GM18520 (cell line): ENCODE results near the gene TENT4B.
A peak's percentile ranks its signal among the peaks of the same experiment; 100 is the strongest.

Experiments
- ATAC-seq: cut with Tn5 transposase; IDR thresholded peaks from one replicate; pipeline ENCODE4 v1.9.1; 2021; ENCODE audit not compliant: unreplicated experiment

Gene TENT4B

GRCh38 chr16:50268352-50268751 lies 115.2 kb downstream of the TENT4B start:
- no peak for ATAC-seq

DNA sequence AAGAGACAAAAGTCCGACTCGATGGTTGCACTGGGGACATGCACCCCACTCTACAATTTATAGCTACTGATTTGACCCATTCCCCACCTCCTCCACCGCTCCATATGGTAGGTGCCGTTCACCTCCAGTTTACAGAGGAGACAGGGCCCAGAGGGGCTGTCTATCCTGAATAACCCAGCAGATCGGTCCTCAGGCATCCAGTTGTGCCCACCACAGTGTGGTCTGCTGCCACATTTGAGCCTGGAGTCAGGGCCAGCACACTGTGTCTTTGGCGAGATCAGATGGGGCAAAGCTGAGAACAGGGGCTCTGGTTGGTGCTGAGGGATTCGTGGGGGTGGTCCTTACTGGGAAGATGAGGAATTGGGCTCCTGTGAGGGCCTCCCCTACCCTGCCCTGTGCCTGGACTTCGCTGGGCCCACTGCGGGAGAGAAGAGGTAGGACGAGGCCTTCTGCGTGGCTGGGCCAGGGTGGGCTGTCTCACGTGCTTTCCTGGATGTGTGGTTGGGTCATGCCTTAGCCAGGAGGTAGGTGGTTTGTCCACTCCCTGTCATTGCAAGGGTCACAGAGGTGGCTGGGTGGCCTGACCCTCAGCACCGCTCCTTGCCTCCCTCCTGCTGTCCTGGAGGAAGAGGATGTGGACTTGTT lies 116.1 kb downstream of the TENT4B start:
- no peak for ATAC-seq

DNA sequence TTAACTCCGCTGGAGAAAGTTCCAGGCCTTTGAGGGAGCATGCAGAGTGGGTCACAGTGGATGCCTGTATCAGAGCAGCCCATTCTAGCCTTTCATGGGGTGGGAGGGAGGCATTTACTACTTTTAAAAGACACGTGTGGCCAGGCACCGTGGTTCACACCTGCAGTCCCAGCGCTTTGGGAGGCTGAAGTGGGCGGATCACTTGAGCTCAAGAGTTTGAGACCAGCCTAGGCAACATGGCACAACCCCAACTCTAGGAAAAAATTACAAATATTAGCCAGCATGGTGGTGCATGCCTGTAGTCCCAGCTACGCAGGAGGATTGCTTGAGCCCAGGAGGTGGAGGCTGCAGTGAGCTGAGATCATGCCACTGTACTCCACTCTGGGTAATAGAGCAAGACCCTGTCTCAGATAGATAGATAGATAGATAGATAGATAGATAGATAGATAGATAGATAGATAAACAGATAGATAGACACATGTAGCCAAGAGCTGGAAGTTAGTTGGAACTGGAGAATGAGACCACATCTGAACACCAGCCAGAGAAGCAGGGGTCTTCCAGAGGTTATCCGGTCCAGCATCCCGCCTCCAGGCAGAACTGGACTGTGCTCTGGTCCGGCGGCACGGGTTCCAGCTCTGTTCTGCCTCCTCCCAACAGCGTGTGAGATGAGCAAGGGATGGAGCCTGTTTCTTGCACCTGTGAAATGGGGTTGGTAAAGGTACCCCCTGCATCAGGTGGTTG lies 116.8 kb downstream of the TENT4B start:
- ATAC-seq: no peak

GRCh38 chr16:50270510-50271147 lies 117.5 kb downstream of the TENT4B start:
- no peak for ATAC-seq

GRCh38 chr16:50271148-50272041 lies 118.3 kb downstream of the TENT4B start:
- ATAC-seq: no peak

DNA sequence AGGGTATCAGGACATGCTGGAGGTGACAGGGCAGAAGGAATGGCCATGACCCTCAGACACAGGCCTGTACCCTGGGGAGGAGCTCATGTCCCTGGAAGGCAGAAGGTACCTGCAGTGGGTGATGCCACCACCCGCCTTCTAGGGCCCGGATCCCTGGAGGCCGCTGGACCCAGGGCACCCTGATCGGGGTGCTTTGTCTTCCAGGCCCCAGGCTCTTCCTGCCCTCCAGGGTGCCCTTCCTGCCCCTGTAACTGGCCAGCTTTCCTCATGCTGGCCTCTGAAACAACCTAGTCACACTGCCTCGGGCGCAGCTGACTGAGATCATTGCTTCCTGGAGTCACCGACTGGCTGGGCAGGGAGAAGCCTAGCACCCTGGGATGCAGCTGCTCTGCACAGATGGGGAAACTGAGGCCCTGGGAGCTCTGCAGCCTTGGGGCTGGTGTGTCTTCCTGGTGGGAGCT lies 119.0 kb downstream of the TENT4B start:
- no peak for ATAC-seq

DNA sequence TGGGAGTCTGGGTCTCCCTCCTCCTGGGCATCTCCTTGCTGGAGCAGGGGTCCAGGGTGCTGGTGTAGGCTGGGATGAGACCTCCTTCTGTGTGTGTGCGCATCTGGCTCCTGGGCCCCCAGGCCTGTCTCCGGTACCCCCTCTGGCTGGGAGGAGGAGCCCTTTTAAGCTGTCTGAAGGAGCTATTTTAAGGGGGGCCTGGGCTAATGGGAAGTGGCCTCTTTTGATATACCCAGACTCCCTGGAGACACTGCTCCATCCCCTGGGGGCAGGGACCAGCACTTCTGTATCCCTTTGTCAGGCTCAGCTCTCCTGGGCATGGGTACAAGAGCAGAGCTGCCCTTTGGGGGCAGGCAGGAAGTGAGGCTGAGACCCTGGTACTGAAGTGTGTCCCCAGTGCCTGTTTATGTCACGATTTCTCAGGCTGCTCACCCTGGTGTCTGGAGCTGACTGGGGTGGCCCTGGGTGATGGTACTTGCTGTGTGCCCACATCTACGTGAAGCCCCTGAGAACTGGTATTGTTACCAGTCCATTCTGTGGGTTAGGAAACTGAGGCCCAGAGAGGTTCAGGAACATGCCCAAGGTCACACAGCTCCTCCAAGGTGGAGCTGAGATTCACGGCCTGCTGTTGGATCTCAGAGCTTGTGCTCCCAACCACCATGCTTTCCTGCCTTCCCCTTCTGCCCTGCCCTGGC lies 119.7 kb downstream of the TENT4B start:
- ATAC-seq: no peak

DNA sequence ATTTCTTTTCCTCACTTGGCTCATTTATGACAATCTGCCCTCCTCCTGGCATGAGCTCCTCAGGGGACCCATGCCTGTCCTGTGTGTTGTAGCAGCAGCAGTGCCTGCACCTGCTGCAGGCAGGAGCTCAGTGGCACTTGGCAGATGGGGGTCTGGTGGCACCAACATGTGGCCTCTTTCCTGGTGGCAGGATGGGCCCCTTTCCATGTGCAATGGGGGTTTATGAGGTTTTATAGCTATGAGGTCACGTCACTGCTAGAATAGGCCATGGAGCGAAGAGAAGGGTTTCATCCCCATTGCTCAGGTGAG lies 120.2 kb downstream of the TENT4B start:
- no peak for ATAC-seq

- peak; percentile 41 for ATAC-seq
These were observed 120.8 kb downstream of the TENT4B start for GRCh38 chr16:50273888-50274325.

- no peak for ATAC-seq
These were observed 121.4 kb downstream of the TENT4B start for GRCh38 chr16:50274326-50275097.

- no peak for ATAC-seq
These were observed 122.0 kb downstream of the TENT4B start for GRCh38 chr16:50275098-50275415.

GRCh38 chr16:50275428-50276325 lies 122.6 kb downstream of the TENT4B start:
- ATAC-seq: no peak

- no peak for ATAC-seq
These were observed 123.2 kb downstream of the TENT4B start for GRCh38 chr16:50276326-50276640.

- no peak for ATAC-seq
These were observed 123.9 kb downstream of the TENT4B start for GRCh38 chr16:50276801-50277555.

DNA sequence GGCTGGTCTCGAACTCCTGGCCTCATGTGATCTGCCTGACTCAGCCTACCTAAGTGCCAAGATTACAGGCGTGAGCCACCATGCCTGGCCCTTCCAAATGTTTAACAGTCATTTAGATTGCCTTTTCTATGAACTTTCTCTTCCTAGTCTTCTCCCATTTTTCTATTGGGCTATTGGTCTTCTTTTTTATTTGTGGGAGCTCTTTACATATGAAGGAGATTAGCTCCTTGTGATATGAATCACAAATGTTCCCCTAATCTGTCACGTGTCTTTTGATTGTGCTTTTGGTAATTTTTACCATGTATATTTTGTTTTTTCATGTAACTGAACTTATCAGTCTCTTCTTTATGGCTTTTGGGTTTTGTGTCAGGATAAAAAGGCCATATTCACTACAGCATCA lies 125.1 kb downstream of the TENT4B start:
- ATAC-seq: no peak

DNA sequence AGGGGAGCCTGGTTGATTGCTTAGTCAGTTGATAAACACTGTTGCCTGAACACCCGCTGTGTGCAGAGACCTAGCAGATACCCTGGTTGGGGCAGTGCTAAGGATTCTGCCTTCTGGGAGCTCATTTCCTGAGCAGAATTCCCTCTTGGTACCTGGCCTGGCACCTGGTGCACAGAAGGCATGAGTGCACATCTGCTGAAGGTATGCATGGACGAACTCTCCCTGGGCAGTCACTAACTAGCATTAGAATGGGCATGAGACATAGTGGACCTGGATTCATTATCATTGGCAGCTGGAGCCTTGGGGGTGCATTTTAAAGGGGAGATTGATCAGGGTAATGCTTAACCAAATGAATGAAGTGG lies 126.4 kb downstream of the TENT4B start:
- no peak for ATAC-seq

- ATAC-seq: no peak
These were observed 127.8 kb downstream of the TENT4B start for GRCh38 chr16:50280932-50281331.
